H1 (cell line): ENCODE data around the gene CDH11. TPM values are rescaled to one million over a fixed set of nuclear protein-coding genes. Genes with fewer than 3 reads are reported as not detected.

Source experiments
- CTCF ChIA-PET: fragments of 300-600 bp; sonication (Branson Sonifier 250); formaldehyde crosslinking; loops from one replicate; lab custom pipeline; 2021; ENCODE audit not compliant: partially characterized antibody; lab: Charles Lee
- POLR2A ChIA-PET: fragments of 300-600 bp; sonication (Branson Sonifier 250); formaldehyde crosslinking; loops from one replicate; lab custom pipeline; 2021; ENCODE audit warnings: inconsistent platforms; ENCODE audit not compliant: partially characterized antibody; lab: Charles Lee
- DNase-seq, 2 experiments: peaks; one replicate each; pipeline versions ENCODE4 v3.0.0 to v3.0.0-alpha.2; 2010 to 2022; ENCODE audit warnings: low spot score in 2 of 2, low read depth in 1 of 2, mixed read lengths in 1 of 2
- FAIRE-seq: peaks from 2 replicates; lab custom pipeline; 2011; peaks lifted over from hg19 to GRCh38; lab: Jason Lieb, UNC
- H2AFZ ChIP-seq: 2 replicates; pipeline ENCODE4 v1.8.1; 2012; ENCODE audit warnings: low read length, inconsistent platforms
- H2AK5ac ChIP-seq: 2 replicates; pipeline ENCODE4 v1.6.1; 2013; ENCODE audit warnings: low read depth, low read length
- H2BK120ac ChIP-seq: replicated peaks from 2 replicates; pipeline ENCODE3; 2013; ENCODE audit warnings: low read depth, low read length, inconsistent platforms
- H2BK12ac ChIP-seq: 2 replicates; pipeline ENCODE4 v1.6.1; 2013; ENCODE audit warnings: low read depth, low read length
- H2BK15ac ChIP-seq: 2 replicates; pipeline ENCODE4 v1.6.1; 2013; ENCODE audit warnings: low read length
- H2BK20ac ChIP-seq: 2 replicates; pipeline ENCODE4 v1.6.1; 2013; ENCODE audit warnings: low read length
- H2BK5ac ChIP-seq: 2 replicates; pipeline ENCODE4 v1.6.1; 2013; ENCODE audit warnings: low read depth, low read length
- H3K14ac ChIP-seq: 2 replicates; pipeline ENCODE4 v1.6.1; 2013; ENCODE audit warnings: inconsistent platforms; ENCODE audit not compliant: insufficient read length
- H3K18ac ChIP-seq: 2 replicates; pipeline ENCODE4 v1.6.1; 2013; ENCODE audit warnings: low read length; ENCODE audit errors: extremely low read depth
- H3K23ac ChIP-seq: 2 replicates; pipeline ENCODE4 v1.6.1; 2013; ENCODE audit warnings: inconsistent platforms; ENCODE audit not compliant: insufficient read length
- H3K23me2 ChIP-seq: 2 replicates; pipeline ENCODE4 v1.6.1; 2013; ENCODE audit warnings: low read depth, low read length
- H3K27ac ChIP-seq: 2 replicates; pipeline ENCODE4 v1.6.1; 2011; ENCODE audit warnings: low read depth, low read length, inconsistent platforms
- H3K27me3 ChIP-seq, 4 experiments: replicated peaks in 1 of 4; 1 replicate in 1 of 4; 2 replicates in 3 of 4; pipeline versions ENCODE4 v1.6.1 to v1.8.1; 2011 to 2013; ENCODE audit warnings: low read length in 3 of 4, mild to moderate bottlenecking in 3 of 4, inconsistent platforms in 2 of 4, mixed read lengths in 2 of 4, moderate library complexity in 1 of 4; ENCODE audit not compliant: control insufficient read depth in 3 of 4, insufficient read depth in 3 of 4; ENCODE audit errors: extremely low read depth in 1 of 4
- H3K36me3 ChIP-seq, 4 experiments: 2 replicates each; pipeline versions ENCODE4 v1.6.1 to v1.8.1; 2011 to 2013; ENCODE audit warnings: mild to moderate bottlenecking in 4 of 4, low read length in 3 of 4, moderate library complexity in 2 of 4, control low read depth in 1 of 4, inconsistent platforms in 1 of 4; ENCODE audit not compliant: insufficient read depth in 4 of 4, control insufficient read depth in 2 of 4
- H3K4ac ChIP-seq: replicated peaks from 2 replicates; pipeline ENCODE3; 2013; ENCODE audit warnings: low read length, low read depth, mixed read lengths, inconsistent platforms; ENCODE audit not compliant: insufficient read length
- H3K4me1 ChIP-seq, 4 experiments: replicated peaks in 1 of 4; 1 replicate in 1 of 4; 2 replicates in 3 of 4; pipeline versions ENCODE4 v1.6.1 to v1.8.1; 2011 to 2013; ENCODE audit warnings: low read length in 3 of 4, inconsistent platforms in 2 of 4, mixed read lengths in 1 of 4; ENCODE audit not compliant: insufficient read depth in 4 of 4, control insufficient read depth in 3 of 4
- H3K4me2 ChIP-seq, 2 experiments: 2 replicates each; pipeline versions ENCODE4 v1.6.1 to v1.8.1; 2011 to 2013; ENCODE audit warnings: low read depth in 2 of 2, low read length in 2 of 2, control low read depth in 1 of 2, inconsistent platforms in 1 of 2, mild to moderate bottlenecking in 1 of 2; ENCODE audit not compliant: insufficient read depth in 1 of 2
- H3K4me3 ChIP-seq, 4 experiments: fragments of 200-600, 300-600 bp in 1 of 4; sonication (generic), shearing (Covaris generic), sonication (Bioruptor Twin) in 1 of 4; 2 replicates each; pipeline versions ENCODE4 v1.5.1 to v1.8.1; 2011 to 2016; ENCODE audit warnings: low read length in 4 of 4, low read depth in 3 of 4, control low read depth in 2 of 4, inconsistent platforms in 2 of 4, mild to moderate bottlenecking in 2 of 4, mixed read lengths in 1 of 4, moderate library complexity in 1 of 4; ENCODE audit not compliant: insufficient read depth in 2 of 4; ENCODE audit errors: extremely low read depth in 1 of 4
- H3K56ac ChIP-seq: replicated peaks from 2 replicates; pipeline ENCODE3; 2013; ENCODE audit warnings: low read depth, mild to moderate bottlenecking, mixed read lengths, low read length, inconsistent platforms; ENCODE audit not compliant: insufficient read length
- H3K79me1 ChIP-seq: 2 replicates; pipeline ENCODE4 v1.6.1; 2013; ENCODE audit warnings: low read depth, low read length, control low read depth
- H3K79me2 ChIP-seq, 2 experiments: 2 replicates each; pipeline versions ENCODE4 v1.6.1 to v1.8.1; 2012 to 2013; ENCODE audit warnings: low read length in 2 of 2, mild to moderate bottlenecking in 2 of 2, inconsistent platforms in 1 of 2; ENCODE audit not compliant: insufficient read depth in 2 of 2, control insufficient read depth in 1 of 2
- H3K9ac ChIP-seq, 4 experiments: replicated peaks in 1 of 4; 1 replicate in 1 of 4; 2 replicates in 3 of 4; pipeline versions ENCODE4 v1.6.1 to v1.8.1; 2011 to 2013; ENCODE audit warnings: low read depth in 3 of 4, low read length in 3 of 4, control low read depth in 2 of 4, mild to moderate bottlenecking in 2 of 4, moderate library complexity in 2 of 4, inconsistent platforms in 1 of 4; ENCODE audit errors: extremely low read depth in 1 of 4
- H3K9me3 ChIP-seq, 2 experiments: 2 replicates each; pipeline versions ENCODE4 v1.6.1 to v1.8.1; 2012 to 2013; ENCODE audit warnings: mild to moderate bottlenecking in 2 of 2, moderate library complexity in 2 of 2, control low read depth in 1 of 2, inconsistent platforms in 1 of 2, low read depth in 1 of 2, low read length in 1 of 2, mixed read lengths in 1 of 2; ENCODE audit not compliant: insufficient read depth in 2 of 2
- H4K20me1 ChIP-seq, 2 experiments: replicated peaks in 1 of 2; 2 replicates each; pipeline versions ENCODE3 to v1.8.1; 2011 to 2013; ENCODE audit warnings: inconsistent platforms in 2 of 2, low read length in 2 of 2, mild to moderate bottlenecking in 1 of 2; ENCODE audit not compliant: insufficient read depth in 2 of 2, control insufficient read depth in 1 of 2
- H4K5ac ChIP-seq: 2 replicates; pipeline ENCODE4 v1.6.1; 2013; ENCODE audit warnings: low read length, low read depth, mixed read lengths, inconsistent platforms; ENCODE audit not compliant: insufficient read length
- H4K8ac ChIP-seq: 2 replicates; pipeline ENCODE4 v1.8.0; 2013; ENCODE audit warnings: mild to moderate bottlenecking, moderate library complexity, low read length, inconsistent platforms; ENCODE audit not compliant: insufficient read depth; ENCODE audit errors: extremely low read depth
- H4K91ac ChIP-seq: replicated peaks from 2 replicates; pipeline ENCODE3; 2013; ENCODE audit warnings: low read length, mixed read lengths, inconsistent platforms; ENCODE audit not compliant: insufficient read length
- RBBP5 ChIP-seq: IDR thresholded peaks from 2 replicates; pipeline ENCODE4 v1.7.1; 2012; ENCODE audit warnings: low read depth, mild to moderate bottlenecking, inconsistent platforms, low read length, moderate library complexity, borderline replicate concordance
- RFX5 ChIP-seq: IDR thresholded peaks from 2 replicates; pipeline ENCODE4 v1.6.1; 2011; ENCODE audit warnings: low read depth, low read length, improper control_type of control experiment, borderline replicate concordance
- WGBS, 2 experiments: shearing (Covaris generic) in 1 of 2; methylation state at CpG; one replicate each; pipeline versions ENCODE4 v1.1.6 to v1.1.7; 2013 to 2015; ENCODE audit warnings: low lambda C conversion rate in 2 of 2, mixed read lengths in 2 of 2, inconsistent platforms in 1 of 2, low coverage in 1 of 2, missing lambda C conversion rate in 1 of 2; ENCODE audit not compliant: insufficient replicate concordance in 2 of 2, insufficient coverage in 1 of 2, insufficient read length in 1 of 2; ENCODE audit errors: extremely low coverage in 1 of 2, missing lambda C conversion rate in 1 of 2; 5-methylcytosine and 5-hydroxymethylcytosine counted together
- polyA plus RNA-seq, 7 experiments: library from polyadenylated mRNA; depleted of rRNA in 3 of 7; stranded (reverse) in 5 of 7; unstranded in 2 of 7; fragments of >200 nt in 5 of 7; fragments of 200-250 nt in 2 of 7; gene quantifications; 1 replicate in 5 of 7; 2 replicates in 1 of 7; 4 replicates in 1 of 7; pipeline versions ENCODE4 v1.2.1 to v1.2.3, GENCODE V29; 2011 to 2013; ENCODE audit warnings: missing spikeins in 2 of 7, mixed read lengths in 2 of 7
- total RNA-seq: library from RNA; stranded (reverse); fragmentation: NEBNext Ultra II Directional; extraction: Animal tissue kit (Norgen Biotek cat#: 25700); gene quantifications from 2 replicates; pipeline ENCODE4 v1.2.1, GENCODE V29; 2021

Gene CDH11
- total and polyA plus RNA-seq, 2 of the 8 experiments (the other 6 are each of a cell fraction or from before 2014, with no cell fraction given): 3.3 to 8.4 TPM

GRCh38 chr16:65095906-65096305 is 26.0 kb downstream of the CDH11 start:
- Histone ChIP-seq H2AK5ac (no peak overlapping the region), H3K4me1 (no peaks in the 10 kb centered on the region), H4K91ac (no peak overlapping the region), H3K56ac (no peak overlapping the region), H3K18ac (no peak overlapping the region), H3K23me2 (no peaks in the 10 kb centered on the region), H2AFZ (no peak overlapping the region), H2BK120ac (no peak overlapping the region), H4K5ac (no peak overlapping the region), H4K20me1 (no peaks in the 10 kb centered on the region), H3K27me3 (no peaks in the 10 kb centered on the region), H3K9me3 (no peaks in the 10 kb centered on the region), H3K79me1 (no peaks in the 10 kb centered on the region; the same call in 1 of the 2 replicates), H3K4me3 (no peak overlapping the region), H4K8ac (no peak overlapping the region), H3K4me2 (no peak overlapping the region), H3K27ac (no peak overlapping the region), H3K9ac (no peak overlapping the region), H2BK5ac (no peak overlapping the region), H3K14ac (no peak overlapping the region), H3K4ac (no peak overlapping the region), H2BK12ac (no peak overlapping the region), H3K36me3 (no peaks in the 10 kb centered on the region), H3K23ac (no peak overlapping the region), H3K79me2 (no peaks in the 10 kb centered on the region), H2BK15ac (no peak overlapping the region), H2BK20ac (no peak overlapping the region)
- POLR2A ChIA-PET: no interaction called here
- TF ChIP-seq RFX5: no peak
- TF ChIP-seq RBBP5: no peak
- 72% methylated on average over 4 of the region's 4 CpGs; no CpG with 5 or more reads in 1 of the 2 experiments for WGBS, 2 experiments
- FAIRE-seq (no peak), DNase-seq (no peak)
- CTCF ChIA-PET: interaction anchor here (1.2 kb wide), 1 partner anchor 10 kb away, joined by 3 read pairs; no protein-coding TSS in a partner anchor
